Neuron (in vitro differentiated cells): ENCODE data around the gene LCN15.
"Not testable (repeated sequence)": the region's sequence is repeated elsewhere in the genome, so short reads cannot be mapped to it uniquely, and the experiment has no call there.

Experiments
- H2AFZ ChIP-seq: one replicate; pipeline ENCODE4 v1.6.1; 2013; ENCODE audit warnings: low read depth, mild to moderate bottlenecking, inconsistent platforms, low read length, moderate library complexity
- H3K27me3 ChIP-seq: one replicate; pipeline ENCODE4 v1.6.1; 2013; ENCODE audit warnings: low read length; ENCODE audit not compliant: insufficient read depth
- H3K36me3 ChIP-seq: one replicate; pipeline ENCODE4 v1.6.1; 2013; ENCODE audit warnings: low read length; ENCODE audit not compliant: insufficient read depth
- H3K4me1 ChIP-seq: one replicate; pipeline ENCODE4 v1.6.1; 2013; ENCODE audit warnings: low read length; ENCODE audit not compliant: insufficient read depth
- H3K4me3 ChIP-seq: 2 replicates; pipeline ENCODE4 v1.5.1; 2013; ENCODE audit warnings: mild to moderate bottlenecking, low read length, moderate library complexity
- H3K9me3 ChIP-seq: one replicate; pipeline ENCODE4 v1.6.1; 2013; ENCODE audit warnings: low read length

The LCN15 gene

DNA sequence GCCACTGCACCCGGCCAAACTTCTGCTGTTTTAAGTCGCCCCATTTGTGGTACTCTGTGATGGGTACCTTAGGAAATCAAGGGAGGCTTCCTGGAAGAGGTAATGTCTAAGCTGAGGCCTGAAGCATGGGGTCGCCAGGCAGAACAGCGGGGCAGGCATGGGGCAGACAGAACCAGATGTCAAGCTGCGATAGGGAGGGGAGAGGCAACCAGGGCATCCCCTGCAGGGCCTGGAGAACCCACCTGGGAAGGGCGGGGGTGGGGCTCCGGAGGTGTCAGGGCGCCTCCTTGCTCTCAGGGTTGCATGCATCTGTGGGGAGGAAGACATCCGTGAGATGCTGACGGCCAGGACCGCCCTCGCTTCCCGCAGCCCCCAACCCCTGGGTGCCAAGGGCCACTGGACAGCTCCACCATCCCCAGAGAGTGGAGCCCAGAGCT lies 2.8 kb downstream of the LCN15 start:
- Histone ChIP-seq H3K36me3 (no peaks in the 10 kb centered on the region), H3K4me1 (peaks cover 3% of the 10 kb centered on the region), H3K4me3 (no peak overlapping the region), H2AFZ (no peak overlapping the region), H3K9me3 (no peaks in the 10 kb centered on the region), H3K27me3 (no peaks in the 10 kb centered on the region)

DNA sequence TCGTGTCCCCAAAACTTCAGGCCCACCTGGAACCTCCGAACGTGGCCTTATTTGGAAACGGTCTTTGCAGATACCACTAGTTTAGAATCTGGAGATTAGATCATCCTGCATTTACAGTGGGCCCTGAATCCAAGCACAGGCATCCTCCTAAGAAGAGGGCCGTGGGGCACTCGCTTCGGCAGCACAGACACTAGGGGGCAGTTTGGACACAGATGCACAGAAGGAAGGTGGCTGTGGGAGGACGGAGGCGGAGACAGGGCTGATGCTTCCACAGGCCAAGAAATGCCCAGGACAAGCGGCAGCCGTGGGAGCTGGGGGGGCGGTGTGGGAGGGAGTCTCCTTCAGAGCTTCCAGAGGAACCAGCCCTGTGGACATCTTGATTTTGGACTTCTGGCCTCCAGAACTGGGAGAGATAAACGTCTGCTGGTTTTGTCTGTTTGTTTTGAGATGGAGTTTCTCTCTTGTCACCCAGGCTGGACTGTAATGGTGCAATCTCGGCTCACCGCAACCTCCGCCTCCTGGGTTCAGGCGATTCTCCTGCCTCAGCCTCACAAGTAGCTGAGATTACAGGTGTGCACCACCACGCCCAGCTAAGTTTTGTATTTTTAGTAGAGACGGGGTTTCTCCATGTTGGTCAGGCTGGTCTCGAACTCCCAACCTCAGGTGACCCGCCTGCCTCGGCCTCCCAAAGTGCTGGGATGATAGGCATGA lies 3.3 kb downstream of the LCN15 start:
- not testable (repeated sequence) for H2AFZ ChIP-seq, H3K9me3 ChIP-seq, H3K36me3 ChIP-seq, H3K4me1 ChIP-seq, H3K27me3 ChIP-seq, H3K4me3 ChIP-seq

DNA sequence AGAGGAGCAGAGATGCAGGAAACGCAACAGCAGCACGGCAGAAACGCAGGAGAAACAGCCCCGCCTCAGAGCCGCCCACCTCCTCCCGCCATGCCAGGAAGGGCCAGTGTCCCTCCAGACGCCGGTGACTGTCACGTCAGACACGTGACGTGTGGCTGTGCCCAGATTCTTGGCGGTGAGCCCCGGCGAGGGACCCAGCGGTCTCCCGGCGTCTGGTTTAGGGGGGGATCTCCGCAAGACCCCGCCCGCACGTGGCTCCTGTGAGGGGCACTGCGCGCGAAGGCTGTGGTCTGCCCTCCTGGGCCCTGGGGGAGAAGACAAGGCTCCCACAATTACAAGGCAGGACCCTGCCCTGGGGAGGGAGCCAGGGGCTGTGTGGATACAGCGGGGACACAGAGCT lies 3.9 kb downstream of the LCN15 start:
- peaks cover 3% of the 10 kb centered on the region for H3K4me1 ChIP-seq

DNA sequence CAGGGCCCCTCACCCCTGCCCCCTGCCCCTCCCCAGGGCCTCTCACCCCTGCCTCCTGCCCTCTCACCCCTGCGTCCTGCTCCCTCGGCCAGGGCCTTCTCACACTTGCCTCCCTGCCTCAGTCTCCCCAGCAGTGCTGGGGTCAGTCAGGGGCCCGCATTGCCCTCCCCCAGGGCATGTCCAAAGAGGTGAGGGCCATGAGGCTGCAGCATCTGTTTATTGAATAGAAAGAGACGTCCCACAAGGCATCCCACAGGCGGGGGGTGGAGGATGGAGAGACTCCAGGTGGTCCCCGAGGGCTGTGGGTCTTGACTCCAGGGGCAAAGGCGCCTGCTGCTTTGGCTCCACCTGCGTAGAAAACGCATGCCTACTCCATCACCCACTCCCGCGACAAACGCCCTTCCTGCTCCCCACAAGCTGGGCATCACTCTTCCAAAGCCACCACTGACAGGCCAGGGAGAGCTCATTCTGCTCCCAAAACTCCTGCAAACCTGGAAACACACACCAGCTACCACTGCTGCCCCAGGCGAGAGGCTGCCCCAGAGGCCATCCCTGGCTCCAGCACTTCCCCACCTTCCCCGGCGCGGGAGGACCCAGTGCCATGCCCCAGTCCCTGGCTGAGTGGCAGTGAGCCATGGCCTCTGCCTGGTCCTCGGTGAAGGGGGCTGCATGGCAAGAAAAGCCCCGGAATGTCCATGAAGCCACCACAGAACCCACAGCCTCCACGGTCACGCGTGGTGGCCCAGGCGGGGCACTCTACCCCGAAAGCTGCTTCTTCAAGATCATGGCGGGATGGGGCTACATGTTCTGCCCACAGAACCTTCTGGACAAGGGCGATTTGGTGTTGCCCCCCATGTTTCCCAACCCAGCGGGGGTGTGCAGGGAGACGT lies 4.6 kb downstream of the LCN15 start:
- no peaks in the 10 kb centered on the region for H3K9me3 ChIP-seq
- no peaks in the 10 kb centered on the region for H3K36me3 ChIP-seq
- H3K4me3 ChIP-seq: no peak overlapping the region
- H2AFZ ChIP-seq: no peak overlapping the region
- peaks cover 3% of the 10 kb centered on the region for H3K4me1 ChIP-seq
- H3K27me3 ChIP-seq: no peaks in the 10 kb centered on the region

More for the DNA sequence above, 3.9 kb downstream of the LCN15 start:
- Histone ChIP-seq H3K4me3 (no peak overlapping the region), H3K9me3 (no peaks in the 10 kb centered on the region), H3K36me3 (no peaks in the 10 kb centered on the region), H2AFZ (no peak overlapping the region), H3K27me3 (no peaks in the 10 kb centered on the region)

DNA sequence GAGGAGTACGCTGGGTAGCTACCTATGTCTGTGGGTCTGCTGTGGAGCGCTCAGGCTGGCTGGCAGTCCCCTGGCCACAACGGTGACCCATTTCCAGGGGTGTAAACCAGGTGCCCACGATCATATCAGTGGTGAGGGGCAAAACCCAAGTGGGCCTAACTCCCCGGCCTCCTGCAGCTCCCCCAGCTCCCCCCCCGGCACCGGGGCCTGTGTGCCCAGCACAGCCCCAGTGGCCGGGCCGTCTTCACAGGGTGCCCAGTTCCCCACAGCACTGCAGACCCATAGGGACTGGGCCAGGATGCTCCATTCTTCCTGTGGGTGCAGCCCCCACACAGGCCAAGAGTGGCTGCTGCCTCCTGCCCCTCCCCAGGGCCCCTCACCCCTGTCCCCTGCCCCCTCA lies 5.3 kb downstream of the LCN15 start:
- Histone ChIP-seq H3K9me3 (no peaks in the 10 kb centered on the region), H3K27me3 (no peaks in the 10 kb centered on the region), H3K36me3 (no peaks in the 10 kb centered on the region), H3K4me1 (peaks cover 3% of the 10 kb centered on the region), H3K4me3 (no peak overlapping the region), H2AFZ (no peak overlapping the region)

DNA sequence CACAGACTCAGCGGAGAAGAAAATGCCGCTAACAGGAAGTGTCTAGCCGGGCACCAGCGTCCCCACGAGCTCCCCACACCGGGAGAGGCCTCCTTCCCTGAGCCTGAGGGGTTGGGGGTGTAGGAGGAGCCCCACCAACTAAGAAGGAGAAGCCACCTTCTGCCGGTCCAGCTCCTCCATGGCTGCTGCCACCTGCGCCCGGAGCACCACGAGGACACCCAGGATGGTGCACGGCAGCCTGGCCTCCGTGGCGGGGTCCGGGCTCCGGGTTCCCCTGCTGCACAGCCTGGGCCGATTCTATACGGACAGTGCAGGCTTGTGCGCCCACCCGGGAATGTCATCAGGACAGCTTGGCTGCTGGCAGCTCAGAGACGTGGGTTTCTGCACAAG lies 6.6 kb downstream of the LCN15 start:
- peaks cover 3% of the 10 kb centered on the region for H3K27me3 ChIP-seq
- no peak overlapping the region for H2AFZ ChIP-seq
- H3K4me3 ChIP-seq: no peak overlapping the region
- no peaks in the 10 kb centered on the region for H3K36me3 ChIP-seq
- peaks cover 3% of the 10 kb centered on the region for H3K4me1 ChIP-seq
- H3K9me3 ChIP-seq: no peaks in the 10 kb centered on the region

DNA sequence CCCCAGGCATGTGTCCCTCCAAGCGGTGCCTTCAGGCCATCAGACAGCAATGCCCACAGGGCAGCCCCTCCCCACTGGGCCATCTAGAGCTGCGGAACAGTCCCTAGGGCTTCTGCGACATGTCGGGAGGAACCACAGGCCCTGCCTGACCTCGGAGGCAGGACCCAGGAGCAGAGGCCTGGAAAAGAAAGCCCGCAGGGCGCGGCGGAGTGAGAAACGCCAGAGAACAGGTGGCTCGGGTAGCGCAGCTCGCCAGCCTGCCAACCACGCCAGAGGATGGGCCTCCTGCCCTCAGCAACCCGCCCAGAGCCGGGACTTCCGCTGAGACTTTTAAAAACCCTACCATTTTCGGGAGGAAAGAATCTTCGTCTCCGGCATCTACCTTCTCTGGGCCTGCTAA lies 7.0 kb downstream of the LCN15 start:
- Histone ChIP-seq H3K27me3 (peaks cover 3% of the 10 kb centered on the region), H3K4me1 (peaks cover 3% of the 10 kb centered on the region), H3K4me3 (no peak overlapping the region), H3K36me3 (no peaks in the 10 kb centered on the region), H3K9me3 (peaks cover under 1% of the 10 kb centered on the region), H2AFZ (no peak overlapping the region)

DNA sequence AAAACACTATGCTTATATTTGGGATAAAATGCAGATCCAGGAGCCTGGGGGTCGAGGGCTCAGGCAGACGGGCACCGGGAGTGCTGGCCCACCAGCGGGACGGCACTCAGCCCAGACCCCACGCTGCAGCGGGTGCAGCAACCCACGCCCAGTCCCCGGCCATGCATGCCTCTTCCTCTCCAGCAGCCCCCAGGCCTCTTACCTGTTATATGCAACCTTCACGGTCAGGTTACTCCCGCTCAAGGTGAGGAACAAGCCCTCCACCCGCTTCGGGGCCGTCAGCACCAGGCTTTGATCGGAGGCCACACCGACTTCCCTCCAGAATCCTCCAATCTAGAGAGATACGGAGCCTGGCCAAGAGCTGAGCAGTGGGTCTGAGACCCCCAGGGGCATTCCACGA lies 7.5 kb downstream of the LCN15 start:
- peaks cover 3% of the 10 kb centered on the region for H3K4me1 ChIP-seq
- H2AFZ ChIP-seq: no peak overlapping the region
- peaks cover 3% of the 10 kb centered on the region for H3K27me3 ChIP-seq
- H3K36me3 ChIP-seq: no peaks in the 10 kb centered on the region
- H3K4me3 ChIP-seq: no peak overlapping the region
- H3K9me3 ChIP-seq: peaks cover 5% of the 10 kb centered on the region

DNA sequence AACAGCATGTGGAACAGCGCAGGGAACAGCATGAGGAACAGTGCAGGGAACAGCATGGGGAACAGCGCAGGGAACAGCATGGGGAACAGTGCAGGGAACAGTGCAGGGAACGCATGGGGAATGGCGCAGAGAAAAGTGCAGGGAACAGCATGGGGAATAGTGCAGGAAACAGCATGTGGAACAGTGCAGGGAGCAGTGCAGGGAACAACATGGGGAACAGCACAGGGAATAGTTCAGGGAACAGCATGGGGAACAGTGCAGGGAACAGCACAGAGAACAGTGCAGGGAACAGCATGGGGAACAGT lies 8.2 kb downstream of the LCN15 start:
- Histone ChIP-seq H3K36me3 (no peaks in the 10 kb centered on the region), H3K4me1 (peaks cover 2% of the 10 kb centered on the region), H3K27me3 (peaks cover 3% of the 10 kb centered on the region), H2AFZ (no peak overlapping the region), H3K9me3 (peaks cover 7% of the 10 kb centered on the region), H3K4me3 (no peak overlapping the region)

DNA sequence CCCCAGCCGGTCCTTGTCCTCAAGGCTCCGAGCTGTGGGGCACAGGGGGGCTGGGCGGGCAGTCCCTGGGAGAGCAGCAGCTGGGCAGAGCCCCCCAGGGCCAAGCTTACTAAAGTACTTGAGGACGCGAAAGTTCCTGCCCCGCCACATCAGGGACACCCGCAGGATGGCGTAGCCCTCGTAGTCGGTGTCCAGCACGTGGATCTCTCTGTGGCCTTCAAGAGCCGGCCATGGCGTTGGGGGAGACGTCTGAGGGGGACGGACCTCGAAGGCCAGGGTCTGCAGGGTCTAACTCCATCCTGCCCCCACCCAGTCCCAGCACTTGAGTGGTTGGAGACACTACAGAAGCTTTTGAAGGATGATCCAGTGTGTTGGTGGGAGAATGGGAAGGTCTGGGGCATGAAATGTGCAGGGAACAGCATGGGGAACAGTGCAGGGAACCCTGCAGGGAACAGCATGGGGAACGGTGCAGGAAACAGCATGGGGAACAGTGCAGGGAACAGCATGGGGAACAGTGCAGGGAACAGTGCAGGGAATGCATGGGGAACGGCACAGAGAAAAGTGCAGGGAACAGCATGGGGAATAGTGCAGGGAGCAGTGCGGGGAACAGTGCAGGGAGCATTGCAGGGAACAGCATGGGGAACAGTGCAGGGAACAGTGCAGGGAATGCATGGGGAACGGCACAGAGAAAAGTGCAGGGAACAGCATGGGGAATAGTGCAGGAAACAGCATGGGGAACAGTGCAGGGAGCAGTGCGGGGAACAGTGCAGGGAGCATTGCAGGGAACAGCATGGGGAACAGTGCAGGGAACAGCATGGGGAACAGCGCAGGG lies 8.8 kb downstream of the LCN15 start:
- not testable (repeated sequence) for H3K9me3 ChIP-seq

DNA sequence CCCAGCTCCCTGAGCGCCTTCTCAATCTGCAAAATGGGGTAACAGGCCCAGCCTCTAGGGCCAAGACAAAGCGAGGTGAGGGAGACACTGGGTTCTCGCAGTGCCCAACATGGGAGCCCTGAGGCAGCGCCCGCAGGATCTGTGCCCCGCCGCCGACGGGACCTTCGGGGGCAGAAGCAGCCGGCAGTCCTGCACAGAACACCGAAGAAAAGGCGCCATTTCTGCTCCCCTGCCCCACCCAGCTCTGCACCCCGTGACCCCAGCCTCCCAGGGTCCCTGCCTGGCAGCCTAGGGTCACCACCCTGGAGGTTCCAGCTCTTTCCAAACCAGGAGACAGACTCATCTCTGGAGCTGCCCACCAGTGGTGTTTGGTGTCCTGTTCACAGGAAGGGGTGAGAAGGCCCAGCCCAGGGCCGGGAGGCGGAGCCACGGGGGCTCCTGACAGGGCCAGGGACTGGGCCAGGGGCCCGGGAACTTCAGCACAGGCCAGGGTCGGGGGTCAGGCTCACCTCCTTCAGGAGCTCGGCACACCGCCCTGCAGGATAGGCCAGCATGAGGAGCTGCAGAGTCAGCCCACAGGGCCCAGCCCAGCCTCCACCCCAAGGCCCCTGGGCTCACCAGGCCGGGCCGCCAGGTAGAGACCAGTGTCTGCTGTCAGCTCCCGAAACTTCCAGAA lies 9.6 kb downstream of the LCN15 start:
- Histone ChIP-seq H3K27me3 (peaks cover 3% of the 10 kb centered on the region), H3K9me3 (peaks cover 7% of the 10 kb centered on the region), H3K36me3 (no peaks in the 10 kb centered on the region), H3K4me3 (no peak overlapping the region), H2AFZ (no peak overlapping the region), H3K4me1 (no peaks in the 10 kb centered on the region)

More for the DNA sequence above, 8.8 kb downstream of the LCN15 start:
- not testable (repeated sequence) for H3K4me3 ChIP-seq, H2AFZ ChIP-seq, H3K27me3 ChIP-seq, H3K4me1 ChIP-seq, H3K36me3 ChIP-seq

DNA sequence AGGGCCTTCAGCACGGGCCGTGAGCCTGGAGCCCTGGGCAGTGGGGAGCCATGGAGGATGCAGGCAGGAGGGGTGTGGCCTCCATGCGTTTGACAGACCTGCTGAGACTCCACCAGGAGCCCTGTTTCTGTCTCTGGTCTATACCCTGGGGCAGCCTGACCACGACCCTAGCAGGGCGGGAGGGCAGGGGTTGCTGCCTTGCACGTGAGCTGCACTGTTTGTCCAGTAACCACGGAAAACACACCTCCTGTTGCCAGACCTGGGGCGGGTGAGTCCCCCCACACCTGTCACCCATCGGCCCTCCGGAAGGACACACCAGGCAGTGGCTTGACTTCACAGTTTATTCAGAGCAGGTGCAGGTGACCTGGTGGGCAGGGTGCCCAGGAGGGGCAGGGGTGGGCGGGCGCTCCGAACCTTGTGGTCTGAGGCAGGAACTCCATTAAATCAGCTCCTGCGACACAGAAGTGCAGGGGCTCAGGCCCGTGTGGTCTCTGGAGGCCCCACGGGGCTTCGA lies 10.2 kb downstream of the LCN15 start:
- Histone ChIP-seq H3K4me3 (no peak overlapping the region), H3K9me3 (peaks cover 7% of the 10 kb centered on the region), H3K27me3 (peaks cover 7% of the 10 kb centered on the region), H3K4me1 (no peaks in the 10 kb centered on the region), H3K36me3 (no peaks in the 10 kb centered on the region), H2AFZ (no peak overlapping the region)
